Mononuclear cell (primary cell): ENCODE measurements around the gene ST7. TPM values are rescaled to one million over a fixed set of nuclear protein-coding genes. Genes with fewer than 3 reads are reported as not detected.

ENCODE experiments used
- H3K27me3 ChIP-seq: 2 replicates; pipeline ENCODE4 v1.6.0; 2011; ENCODE audit warnings: low read length, control low read depth; ENCODE audit not compliant: insufficient read depth
- H3K4me1 ChIP-seq: 2 replicates; pipeline ENCODE4 v1.5.1; 2011; ENCODE audit warnings: mild to moderate bottlenecking, low read length, control low read depth; ENCODE audit not compliant: insufficient read depth
- H3K4me3 ChIP-seq: 2 replicates; pipeline ENCODE4 v1.5.1; 2011; ENCODE audit warnings: mild to moderate bottlenecking, low read length, moderate library complexity
- H3K9me3 ChIP-seq: 2 replicates; pipeline ENCODE4 v1.5.1; 2011; ENCODE audit warnings: low read depth, mild to moderate bottlenecking, control low read depth, low read length
- total RNA-seq: library from RNA; depleted of rRNA; stranded (reverse); fragments of >200 nt; gene quantifications from one replicate; pipeline ENCODE4 v1.2.3, GENCODE V29; 2012

ST7 gene
- total RNA-seq, 1 donor: 9.3 TPM

DNA sequence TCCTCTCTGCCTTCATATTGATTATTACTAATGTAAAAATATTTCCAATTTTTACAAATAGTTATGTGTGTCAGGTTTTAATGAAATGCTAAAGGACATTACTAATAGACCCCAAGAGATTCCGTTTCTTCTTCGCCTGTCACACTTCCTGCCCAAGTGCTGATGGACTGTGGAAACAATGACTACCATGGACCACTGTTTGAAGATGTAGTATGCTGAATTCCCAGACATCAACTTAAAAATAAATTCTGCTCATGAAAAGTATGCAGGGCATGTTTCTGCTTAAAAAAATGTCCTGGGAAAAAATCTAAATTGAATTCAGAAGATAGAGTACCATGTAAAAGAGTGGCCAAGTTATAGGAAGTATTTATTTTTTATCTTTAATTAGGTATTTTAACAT lies 52.1 kb downstream of the ST7 start:
- Histone ChIP-seq H3K4me1 (peaks cover 30% of the 10 kb centered on the region), H3K9me3 (no peaks in the 10 kb centered on the region), H3K27me3 (no peaks in the 10 kb centered on the region), H3K4me3 (no peak overlapping the region)

DNA sequence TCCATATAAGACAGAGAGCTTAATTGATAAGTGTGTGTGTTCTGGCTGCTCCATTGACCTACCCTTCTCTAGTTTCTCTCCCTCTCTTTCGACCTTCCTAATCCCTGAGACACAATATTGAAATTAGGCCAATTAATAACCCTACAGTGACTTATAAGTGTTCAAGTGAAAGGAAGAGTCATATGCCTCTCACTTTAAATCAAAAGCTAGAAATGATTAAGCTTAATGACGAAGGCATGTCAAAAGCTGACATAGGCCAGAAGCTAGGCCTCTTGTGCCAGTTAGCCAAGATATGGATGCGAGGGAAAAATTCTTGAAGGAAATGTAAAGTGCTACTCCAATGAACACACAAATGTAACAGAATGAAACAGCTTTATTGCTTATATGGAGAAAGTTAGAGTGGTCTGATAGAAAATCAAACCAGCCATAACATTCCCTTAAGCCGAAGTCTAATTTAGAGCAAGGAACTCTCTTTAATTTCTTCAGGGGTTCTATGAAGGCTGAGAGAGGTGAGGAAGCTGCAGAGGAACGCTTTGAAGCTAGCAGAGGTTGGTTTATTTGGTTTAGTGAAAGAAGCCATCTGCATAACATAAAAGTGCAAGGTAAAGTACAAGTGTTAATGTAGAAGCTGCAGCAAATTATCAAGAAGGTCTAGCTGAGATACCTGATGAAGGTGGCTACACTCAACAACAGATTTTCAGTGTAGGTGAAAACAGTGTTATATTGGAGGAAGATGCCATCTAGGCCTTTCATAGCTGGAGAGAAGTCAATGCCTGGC lies 53.8 kb downstream of the ST7 start:
- H3K27me3 ChIP-seq: no peaks in the 10 kb centered on the region
- H3K9me3 ChIP-seq: no peaks in the 10 kb centered on the region
- no peak overlapping the region for H3K4me3 ChIP-seq
- peaks cover 42% of the 10 kb centered on the region for H3K4me1 ChIP-seq

DNA sequence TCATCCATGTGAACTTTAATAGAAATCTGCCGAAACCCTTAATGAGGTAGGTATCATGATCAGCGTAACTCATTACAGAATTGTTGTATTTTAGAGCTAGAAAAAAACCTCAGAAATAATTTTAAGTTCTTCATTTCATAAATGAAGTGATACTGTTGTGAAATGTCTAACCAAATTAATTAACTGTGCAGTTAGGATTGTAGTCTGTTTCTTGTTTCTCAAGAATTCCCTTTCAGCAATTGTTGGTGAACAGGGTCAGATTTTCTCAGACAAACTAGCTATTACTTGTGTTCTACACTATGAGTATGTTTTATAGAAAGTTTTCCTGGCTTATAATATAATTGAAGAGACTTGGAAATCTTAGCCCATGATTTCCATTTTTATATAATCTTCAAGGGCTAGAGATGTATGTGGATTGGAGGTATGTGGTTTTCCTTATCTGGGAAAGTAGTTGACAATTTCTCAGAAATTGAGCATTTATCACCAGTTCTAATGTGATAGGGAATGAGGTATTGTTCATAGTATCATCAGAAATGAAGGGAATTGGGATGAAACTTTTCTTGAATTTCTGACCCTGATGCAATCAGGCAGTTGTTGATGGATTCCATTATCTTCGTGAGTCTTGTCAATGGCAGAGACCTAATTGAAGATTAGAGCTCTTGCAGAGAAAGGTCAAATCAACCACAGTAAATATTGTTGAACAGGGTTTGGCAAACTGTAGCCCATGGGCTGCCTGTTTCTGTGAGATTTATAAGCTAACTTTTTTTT lies 55.0 kb downstream of the ST7 start:
- no peaks in the 10 kb centered on the region for H3K27me3 ChIP-seq
- peaks cover 42% of the 10 kb centered on the region for H3K4me1 ChIP-seq
- no peak overlapping the region for H3K4me3 ChIP-seq
- no peaks in the 10 kb centered on the region for H3K9me3 ChIP-seq

DNA sequence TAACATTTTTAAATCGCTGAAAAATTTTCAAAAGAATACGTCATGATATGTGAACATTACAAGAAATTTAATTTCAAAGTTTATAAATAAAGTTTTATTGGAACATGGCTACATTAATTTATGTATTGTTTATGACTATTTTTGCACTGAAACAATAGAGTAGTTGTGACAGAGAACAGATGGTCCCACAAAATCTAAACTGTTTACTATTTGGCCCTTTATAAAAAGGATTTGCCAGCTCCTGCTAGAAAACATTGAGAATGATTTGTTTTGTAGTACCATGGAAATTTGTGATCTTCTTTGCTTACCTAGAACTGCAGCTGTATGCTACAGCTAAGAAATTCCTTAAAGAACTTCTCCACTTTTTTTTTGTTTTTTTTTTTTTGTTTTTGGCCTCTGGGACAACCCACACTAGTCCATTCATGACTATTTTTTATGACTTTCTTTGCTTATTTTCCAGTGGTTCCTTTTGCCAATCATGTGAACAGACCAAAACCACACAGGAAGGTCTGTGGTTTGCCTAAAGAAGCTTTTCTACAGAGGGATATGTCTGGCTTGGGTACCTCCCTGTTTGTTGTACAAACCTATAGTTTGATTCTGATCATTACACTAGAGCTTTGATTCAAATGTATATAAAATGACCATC lies 55.7 kb downstream of the ST7 start:
- Histone ChIP-seq H3K9me3 (no peaks in the 10 kb centered on the region), H3K4me3 (no peak overlapping the region), H3K4me1 (peaks cover 42% of the 10 kb centered on the region), H3K27me3 (no peaks in the 10 kb centered on the region)

DNA sequence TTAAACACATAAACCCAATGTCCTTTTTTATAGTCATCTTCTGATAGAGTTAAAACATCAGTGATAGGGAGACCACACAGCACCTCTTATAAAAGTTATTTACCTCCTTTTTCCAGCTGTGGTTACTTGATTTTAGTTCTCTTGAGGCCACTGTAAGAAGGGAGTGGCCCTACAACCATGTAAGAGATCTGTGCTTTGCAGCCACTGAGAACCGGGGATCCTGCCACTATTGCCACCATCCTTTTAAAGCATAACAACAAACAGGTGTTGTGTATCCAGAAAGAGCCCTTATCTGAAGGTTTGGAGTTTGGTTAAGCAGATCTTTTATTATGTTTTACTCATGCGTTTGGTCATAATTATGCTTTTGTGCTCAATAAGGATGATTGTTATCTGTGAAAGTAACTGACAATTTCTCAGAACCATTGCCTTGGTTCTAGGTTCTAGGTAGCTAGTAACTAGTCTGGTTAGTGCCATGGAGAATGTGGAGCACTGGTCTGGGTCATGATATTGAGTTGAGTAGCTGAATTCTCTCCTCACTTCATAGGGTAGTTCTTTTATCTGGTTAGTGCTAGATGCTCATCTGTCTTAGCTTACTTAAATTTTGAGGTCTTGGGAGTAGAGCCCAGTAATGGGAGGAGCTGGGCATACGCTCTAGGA lies 56.5 kb downstream of the ST7 start:
- Histone ChIP-seq H3K4me3 (no peak overlapping the region), H3K4me1 (peaks cover 42% of the 10 kb centered on the region), H3K27me3 (no peaks in the 10 kb centered on the region)

DNA sequence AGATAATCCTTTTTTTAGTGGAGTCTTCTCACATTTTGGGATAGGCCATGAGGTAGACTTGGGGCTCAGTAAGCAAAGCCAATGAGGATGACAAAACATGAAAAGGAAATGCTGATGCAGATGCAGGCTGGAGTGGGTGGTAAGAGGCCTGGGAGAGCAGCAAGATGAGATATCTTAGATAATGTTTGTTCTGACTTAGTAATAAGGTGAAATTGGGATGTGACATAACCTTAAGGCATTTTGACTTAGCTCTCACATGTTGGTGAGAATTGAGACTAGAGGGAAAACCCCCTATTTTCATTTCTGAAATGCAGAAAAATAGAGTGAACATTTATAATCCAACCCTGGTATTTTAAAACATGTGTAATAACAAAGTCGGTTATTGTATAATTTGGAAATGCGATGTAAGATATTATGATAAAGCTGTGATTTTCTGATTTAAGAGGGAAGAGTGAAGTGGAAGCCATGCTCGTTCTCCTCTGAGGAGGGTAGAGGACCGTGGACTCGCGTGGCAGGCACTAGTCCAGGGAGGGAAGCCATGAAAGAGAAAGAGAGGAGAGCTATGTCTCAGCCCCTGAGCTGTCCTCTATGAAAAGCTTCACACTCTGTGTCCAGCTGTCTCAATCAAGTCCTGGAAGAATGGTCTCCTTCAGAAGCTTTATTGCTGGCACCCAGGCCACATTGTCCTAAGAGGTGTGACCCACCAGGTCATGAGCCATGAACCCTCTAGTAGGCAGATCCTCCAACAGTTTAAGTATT lies 57.3 kb downstream of the ST7 start:
- no peaks in the 10 kb centered on the region for H3K9me3 ChIP-seq
- H3K4me1 ChIP-seq: peaks cover 42% of the 10 kb centered on the region
- no peaks in the 10 kb centered on the region for H3K27me3 ChIP-seq
- no peak overlapping the region for H3K4me3 ChIP-seq

More for the DNA sequence above, 56.5 kb downstream of the ST7 start:
- no peaks in the 10 kb centered on the region for H3K9me3 ChIP-seq

DNA sequence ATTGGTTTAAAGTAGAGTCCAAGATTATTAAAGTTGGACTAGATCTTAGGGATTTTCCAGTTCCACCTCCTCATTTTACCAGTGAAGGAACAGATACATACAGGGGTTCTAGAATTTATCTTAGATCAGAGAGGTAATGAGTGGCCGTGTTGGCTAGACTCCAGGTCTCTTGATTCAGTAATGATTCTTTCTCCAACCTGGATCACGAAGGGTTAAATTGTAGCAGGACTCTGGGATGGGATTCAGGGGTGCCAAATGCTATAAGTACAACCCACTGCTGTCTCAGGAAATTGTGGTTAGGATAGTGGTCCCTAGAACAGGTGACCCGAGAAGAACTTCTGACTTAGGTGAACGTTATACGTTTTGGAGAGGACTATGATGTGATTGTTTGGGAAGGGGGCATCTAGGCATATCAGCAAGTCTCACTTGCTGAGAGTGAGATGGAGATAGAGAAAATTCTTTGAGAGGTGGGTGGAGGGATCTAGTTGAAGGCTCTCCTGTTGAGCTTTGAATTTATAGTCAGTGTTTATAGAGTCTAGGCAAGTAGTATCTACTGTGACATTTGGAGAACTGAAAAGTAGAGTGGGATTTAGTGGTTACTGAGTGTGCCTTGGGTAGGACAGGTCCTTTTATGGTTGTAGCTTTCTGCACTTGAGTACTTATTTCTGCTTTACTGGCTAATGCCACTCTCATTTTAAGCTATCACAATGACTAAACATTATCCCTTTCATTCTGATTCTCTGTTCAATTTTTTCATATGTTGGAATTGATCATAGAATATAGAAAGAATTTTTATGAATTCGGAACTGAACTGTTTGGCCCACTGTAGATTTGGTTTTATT lies 58.3 kb downstream of the ST7 start:
- H3K4me3 ChIP-seq: no peak overlapping the region
- H3K9me3 ChIP-seq: no peaks in the 10 kb centered on the region
- peaks cover 42% of the 10 kb centered on the region for H3K4me1 ChIP-seq
- H3K27me3 ChIP-seq: no peaks in the 10 kb centered on the region

DNA sequence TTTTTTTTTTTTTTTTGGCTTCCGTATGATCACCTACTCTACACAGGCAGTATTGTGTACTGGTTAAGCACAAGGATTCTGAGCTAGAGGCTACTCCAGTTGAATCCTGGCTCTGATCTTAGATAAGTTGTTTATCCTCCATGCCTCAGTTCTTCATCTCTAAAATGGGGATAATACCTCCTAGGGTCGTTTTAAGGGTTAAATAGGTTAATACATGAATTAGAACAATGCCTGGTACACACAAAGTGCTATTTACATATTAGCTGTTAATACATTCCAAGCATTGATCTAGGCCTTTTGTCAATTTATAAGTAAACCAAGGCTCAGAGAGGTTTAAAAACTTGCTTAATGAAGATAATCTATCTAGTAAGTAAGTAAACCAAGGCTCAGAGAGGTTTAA lies 59.0 kb downstream of the ST7 start:
- H3K4me3 ChIP-seq: no peak overlapping the region
- no peaks in the 10 kb centered on the region for H3K27me3 ChIP-seq
- H3K4me1 ChIP-seq: peaks cover 40% of the 10 kb centered on the region
- no peaks in the 10 kb centered on the region for H3K9me3 ChIP-seq

DNA sequence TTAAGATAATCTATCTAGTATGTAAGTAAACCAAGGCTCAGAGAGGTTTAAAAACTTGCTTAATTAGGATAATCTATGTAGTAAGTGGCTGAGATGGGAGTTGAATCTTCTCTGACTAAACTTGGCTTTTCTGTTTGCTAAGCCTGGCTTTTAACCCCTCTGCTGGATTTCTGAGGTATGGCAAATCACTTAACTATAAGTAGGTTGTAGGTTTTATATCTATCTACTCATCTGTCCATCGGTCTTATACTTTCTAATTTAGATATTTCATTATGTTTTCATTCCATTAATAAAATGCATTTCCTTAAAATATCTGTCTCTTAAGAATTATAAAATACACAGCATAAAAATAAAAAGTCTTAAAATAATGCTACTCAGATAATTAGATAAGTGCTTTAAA lies 59.4 kb downstream of the ST7 start:
- no peaks in the 10 kb centered on the region for H3K27me3 ChIP-seq
- H3K4me1 ChIP-seq: peaks cover 36% of the 10 kb centered on the region
- no peaks in the 10 kb centered on the region for H3K9me3 ChIP-seq
- H3K4me3 ChIP-seq: no peak overlapping the region

DNA sequence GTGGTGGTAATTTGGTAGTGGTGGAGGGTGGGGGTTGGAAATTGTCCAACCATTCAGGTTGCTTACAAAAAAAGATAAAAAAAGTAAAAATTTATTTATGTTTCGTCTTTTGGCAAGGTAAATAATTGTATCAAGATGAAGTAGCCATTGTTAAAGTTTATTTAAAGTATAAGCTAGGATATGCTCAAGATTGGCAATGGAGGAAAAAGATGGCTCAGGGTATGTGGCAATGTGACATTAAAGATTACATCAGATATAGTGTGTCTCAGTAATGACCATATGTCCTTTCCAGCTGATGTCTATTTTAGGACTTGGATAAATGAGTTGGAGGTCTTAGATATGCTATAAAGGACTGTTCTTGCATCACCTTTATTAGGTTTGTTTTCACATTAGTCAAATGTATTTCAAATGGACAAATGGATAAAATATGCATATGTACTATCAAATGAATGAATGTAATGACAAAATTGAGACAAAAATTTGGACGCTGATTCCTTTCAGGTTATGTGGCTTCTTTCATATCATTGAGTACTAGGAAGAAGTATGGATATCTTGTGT lies 60.9 kb downstream of the ST7 start:
- no peak overlapping the region for H3K4me3 ChIP-seq
- H3K4me1 ChIP-seq: peaks cover 24% of the 10 kb centered on the region
- H3K27me3 ChIP-seq: no peaks in the 10 kb centered on the region
- no peaks in the 10 kb centered on the region for H3K9me3 ChIP-seq

DNA sequence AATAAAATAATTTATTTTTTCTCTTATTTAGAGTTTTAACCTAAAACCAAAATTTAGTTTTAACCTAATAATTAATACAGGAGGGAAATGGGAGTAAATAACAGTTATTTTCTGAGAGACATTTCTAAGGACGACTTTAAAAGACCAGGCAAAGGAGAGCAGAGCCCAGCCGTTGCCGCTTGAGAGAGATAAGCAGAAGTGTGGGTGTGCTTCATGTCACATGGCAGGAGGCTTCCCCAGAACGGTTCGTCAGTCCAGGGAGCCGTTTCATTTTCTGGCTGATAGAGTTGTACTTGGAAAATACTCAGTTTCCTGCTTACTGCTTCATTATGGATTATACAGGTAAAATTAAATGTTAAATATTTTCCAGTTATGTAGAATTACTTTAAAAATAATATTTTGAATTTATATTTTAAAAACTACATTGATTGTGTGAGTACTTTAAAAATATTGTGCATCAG lies 61.4 kb downstream of the ST7 start:
- Histone ChIP-seq H3K9me3 (no peaks in the 10 kb centered on the region), H3K4me3 (no peak overlapping the region), H3K27me3 (no peaks in the 10 kb centered on the region), H3K4me1 (peaks cover 20% of the 10 kb centered on the region)

DNA sequence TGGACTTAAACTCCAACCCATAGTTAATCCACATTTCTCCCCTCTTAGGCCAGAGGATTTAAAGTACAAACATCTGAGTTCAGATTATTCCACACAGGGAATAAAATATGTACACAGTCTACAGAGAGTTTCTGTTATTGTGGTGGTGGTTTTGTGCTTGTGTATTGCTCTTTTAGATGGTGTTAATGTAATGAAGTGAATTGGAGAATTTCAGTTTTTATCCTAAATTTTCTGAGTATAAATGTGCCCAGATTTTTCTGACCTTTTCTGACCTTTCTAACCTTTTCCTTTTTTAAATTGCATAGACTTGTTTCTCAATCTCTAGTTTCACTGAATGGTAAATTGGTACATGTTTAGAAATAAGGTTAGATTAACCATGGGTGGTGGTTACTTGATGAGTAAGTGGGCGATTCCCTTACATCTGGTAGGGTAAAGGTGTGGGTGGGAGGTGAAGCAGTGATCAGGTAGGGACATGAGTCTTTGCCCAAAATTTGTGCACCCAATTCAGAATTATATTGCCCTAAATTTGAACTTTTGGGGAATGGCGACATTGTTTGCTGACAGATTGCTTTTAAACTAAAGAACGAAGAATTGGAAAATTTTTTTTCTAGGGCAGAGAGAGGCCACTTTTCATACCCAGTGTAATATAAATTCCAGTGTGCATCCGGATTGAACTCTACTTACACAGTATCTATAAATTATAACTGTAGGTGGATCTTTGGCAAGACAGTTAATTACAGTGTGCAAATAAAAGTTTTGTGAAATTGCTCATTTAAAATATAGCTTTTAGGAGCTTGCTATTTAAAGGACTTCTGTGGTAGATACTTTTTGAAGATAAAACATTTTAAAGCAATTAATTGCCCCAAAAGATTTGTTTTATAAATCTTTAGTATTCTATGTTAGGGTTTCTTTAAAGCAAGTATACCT lies 62.2 kb downstream of the ST7 start:
- Histone ChIP-seq H3K4me3 (no peak overlapping the region), H3K27me3 (no peaks in the 10 kb centered on the region), H3K4me1 (peaks cover 12% of the 10 kb centered on the region), H3K9me3 (no peaks in the 10 kb centered on the region)

DNA sequence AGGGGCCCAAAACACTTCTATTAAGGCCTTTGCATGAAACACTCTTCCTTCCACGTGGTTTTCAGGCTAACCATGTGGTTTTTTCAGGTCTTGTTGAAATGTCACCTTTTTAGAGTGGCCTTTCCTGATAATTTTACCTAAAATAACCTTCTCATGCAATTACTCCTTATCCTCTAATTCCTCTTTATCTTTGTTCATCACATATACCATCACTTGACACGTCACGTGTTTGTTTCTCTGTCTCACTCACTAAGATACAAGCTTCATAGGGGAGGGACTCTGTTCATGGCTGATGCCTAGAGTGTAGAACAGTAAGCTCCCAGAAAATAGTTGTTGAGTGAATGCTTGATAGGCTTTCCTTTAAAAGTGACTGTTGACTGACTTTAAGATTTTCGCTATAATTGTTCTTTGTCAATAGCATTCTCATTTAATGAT lies 63.7 kb downstream of the ST7 start:
- H3K27me3 ChIP-seq: no peaks in the 10 kb centered on the region
- H3K4me1 ChIP-seq: no peaks in the 10 kb centered on the region
- H3K4me3 ChIP-seq: no peak overlapping the region
- no peaks in the 10 kb centered on the region for H3K9me3 ChIP-seq
